A172 (cell line): ENCODE data around the gene CDC123. TPM values are rescaled to one million over a fixed set of nuclear protein-coding genes. Genes with fewer than 3 reads are reported as not detected.
"Not testable (repeated sequence)": the region's sequence is repeated elsewhere in the genome, so short reads cannot be mapped to it uniquely, and the experiment has no call there.

ENCODE experiments used
- DNase-seq: peaks from one replicate; pipeline ENCODE4 v3.0.0-alpha.2; 2015; ENCODE audit warnings: low spot score
- total RNA-seq: library from RNA; depleted of rRNA; stranded (reverse); fragments of >200 nt; shearing (Covaris generic); gene quantifications from 2 replicates; pipeline ENCODE4 v1.2.3, GENCODE V29; 2014; rRNA removed

Gene CDC123, protein sequence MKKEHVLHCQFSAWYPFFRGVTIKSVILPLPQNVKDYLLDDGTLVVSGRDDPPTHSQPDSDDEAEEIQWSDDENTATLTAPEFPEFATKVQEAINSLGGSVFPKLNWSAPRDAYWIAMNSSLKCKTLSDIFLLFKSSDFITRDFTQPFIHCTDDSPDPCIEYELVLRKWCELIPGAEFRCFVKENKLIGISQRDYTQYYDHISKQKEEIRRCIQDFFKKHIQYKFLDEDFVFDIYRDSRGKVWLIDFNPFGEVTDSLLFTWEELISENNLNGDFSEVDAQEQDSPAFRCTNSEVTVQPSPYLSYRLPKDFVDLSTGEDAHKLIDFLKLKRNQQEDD
- total RNA-seq = 205 and 332 TPM in 2 replicates

DNA sequence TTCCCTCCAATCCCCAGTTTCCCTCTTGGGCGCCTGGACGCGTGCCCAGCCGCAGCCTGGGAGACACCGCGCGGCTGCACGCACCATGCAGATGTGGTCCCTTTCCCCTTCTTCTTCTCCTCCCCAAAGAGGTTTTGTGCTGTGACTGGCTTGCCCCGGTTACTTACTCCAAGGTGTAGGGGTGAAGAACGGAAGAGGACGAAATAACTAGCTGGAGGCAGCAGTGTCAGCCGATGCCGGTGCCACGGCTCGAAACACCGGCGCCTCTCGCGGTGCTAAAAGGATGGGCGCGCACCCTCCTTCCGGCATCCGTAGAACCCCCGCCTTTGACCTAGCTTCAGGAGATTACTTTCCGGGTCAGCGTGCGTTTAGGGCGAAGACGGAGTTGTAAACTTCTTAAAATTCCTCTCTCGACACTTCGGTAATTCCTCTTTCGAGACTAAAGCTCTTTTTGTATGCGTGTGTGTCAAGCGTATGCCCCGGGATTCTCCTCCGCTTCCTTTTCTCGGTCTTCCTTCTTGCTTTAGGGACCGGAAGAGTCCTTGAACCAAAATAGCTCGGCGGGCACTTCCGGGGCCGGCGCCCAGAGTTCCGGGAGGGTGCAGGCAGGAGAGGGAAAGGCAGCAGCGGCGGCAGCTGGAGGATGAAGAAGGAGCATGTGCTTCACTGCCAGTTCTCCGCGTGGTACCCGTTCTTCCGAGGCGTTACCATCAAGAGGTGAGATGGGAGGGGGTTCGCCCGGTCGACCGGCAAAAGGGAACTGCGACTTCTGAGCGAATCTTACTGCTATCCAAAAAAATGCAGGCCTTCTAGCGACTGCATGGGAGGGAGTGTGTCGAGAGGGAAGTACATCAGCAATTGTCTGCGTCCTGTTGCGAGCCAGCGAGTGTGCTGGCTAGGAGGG is at the start of gene CDC123, which contains the start of gene NUDT5:
TSS of gene CDC123 (plus strand) at position 586 of the 904 bp plus-strand sequence. CDS start at position 644, 58 bp downstream.
TSS of gene NUDT5 (minus strand) at position 289 of the 904 bp plus-strand sequence. CDS start 9,600 bp downstream, outside the sequence.
- peak; percentile 88 for DNase-seq

DNA sequence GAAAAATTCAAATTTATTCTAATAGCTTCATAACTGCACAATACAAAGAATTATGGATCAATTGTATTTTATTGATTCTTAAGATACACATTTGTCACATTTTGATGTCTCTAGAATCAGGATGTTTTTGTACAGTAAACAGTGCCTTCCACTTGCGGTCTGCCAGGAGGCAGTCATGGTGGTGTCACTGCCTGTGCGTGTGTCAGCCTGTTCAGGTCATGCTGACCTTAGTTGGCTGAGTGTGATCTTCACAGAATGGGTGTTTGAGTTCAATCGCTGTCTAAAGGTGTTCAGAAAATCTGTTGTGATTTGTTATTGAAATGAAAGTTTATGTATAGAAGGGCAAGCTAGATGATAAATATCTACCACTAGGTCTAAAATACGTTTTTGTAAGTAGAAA is 45.8 kb upstream of the CDC123 start:
- no peak for DNase-seq

DNA sequence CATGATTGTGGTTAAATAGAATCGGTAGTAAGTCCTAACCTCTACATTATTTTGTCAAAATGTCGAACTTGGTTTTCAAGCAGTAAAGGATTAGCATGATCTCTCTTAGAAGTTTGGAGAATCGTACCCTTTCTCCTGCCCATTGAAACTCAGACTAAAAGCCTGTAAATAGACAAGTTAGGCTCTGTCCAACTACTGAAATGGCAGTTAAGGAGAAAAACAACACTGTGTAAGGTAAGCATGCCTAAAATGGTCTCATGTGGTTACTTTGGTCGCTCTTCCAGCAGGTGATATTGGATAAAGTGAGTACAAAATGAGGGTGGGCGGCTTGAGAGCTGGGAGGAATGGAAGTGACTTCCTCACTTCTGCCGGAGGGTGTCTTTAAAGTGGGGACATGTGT is 41.5 kb upstream of the CDC123 start:
- DNase-seq = no peak

DNA sequence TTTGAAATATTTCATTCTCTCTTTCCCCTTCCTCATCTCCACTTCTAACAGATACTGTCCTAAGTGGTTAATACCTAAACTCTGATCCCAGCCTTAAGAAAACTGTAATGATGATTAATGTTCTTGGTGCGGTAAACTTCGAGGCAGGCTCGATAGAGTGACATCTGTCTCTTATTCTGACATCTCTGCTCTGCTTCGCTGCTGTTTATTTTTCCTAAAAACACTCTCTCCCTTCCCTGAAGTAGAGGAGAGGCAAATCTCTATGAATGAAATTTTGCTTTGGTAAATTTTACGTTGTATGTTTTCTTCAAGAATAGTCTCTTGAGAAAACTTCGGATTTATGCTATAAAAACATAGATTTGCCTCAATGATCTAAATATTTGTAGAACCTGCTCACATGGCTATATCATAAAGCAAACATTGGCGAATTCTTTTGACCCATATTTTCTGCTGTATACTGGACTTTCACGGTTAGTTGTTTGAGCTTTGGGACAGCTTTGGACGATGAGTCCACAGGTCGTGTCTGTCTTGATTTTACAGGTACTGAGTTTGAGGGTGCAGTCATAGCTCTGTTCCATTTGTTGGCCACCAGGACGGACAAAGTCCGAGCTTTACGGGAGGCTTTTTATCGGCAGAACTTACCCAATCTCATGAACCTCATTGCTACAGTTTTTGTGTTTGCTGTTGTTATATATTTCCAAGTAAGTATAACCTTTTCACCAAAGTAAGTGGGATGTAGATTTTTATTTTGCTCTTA is 39.4 kb upstream of the CDC123 start:
- DNase-seq = no peak

DNA sequence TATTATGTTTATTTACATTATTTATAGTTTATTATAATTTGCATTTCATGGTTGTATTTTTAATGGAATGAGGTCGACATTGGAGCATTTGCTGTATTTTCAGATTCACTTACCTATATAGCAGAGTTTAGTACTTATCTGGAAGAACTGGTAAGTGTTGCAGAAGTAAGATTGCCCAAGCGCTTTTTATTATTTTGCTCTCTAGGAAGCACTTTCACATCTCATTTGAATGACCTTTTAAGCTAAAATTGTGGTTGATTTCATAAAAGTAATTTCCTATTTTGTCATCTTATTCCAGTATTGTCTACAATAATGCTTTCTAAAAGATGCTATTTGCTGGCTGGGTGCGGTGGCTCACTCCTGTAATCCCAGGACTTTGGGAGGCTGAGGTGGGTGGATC is 37.9 kb upstream of the CDC123 start:
- DNase-seq = no peak

DNA sequence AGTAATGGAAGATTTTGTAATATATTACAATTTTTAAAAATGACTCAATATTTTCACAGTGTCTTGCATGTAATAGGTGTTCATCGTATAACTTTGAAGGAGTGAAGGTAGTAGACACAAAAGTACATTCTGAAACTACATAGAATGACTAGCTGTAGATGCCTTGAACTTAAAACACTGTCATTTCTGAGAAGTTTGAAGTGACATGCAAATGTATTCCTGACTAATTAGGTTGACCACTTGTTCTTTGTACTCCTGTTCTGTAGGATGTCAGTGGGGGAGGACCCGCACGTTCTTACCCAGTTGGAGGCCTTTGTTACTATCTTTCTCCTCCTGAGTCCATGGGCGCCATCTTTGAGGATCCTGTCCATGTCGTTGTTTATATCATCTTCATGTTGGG is 35.3 kb upstream of the CDC123 start:
- DNase-seq = no peak

DNA sequence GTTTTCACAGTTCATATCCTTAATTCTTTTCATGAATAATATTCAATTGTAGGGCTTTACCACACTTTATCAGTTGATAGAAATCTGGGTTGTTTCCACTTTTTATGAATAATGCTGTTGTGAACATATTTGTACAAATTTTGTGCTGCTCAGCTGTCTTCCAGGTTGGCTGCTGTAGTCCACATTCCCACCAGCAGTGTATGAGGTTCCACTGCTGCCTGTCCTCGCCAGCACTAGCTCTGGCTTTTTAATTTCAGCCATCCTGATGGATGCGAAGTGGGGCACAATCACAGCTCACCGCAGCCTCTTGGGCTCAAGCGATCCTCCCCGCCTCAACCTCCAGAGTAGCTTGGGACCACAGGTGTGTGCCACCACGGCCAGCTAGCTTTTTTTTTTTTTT is 33.1 kb upstream of the CDC123 start:
- no peak for DNase-seq

DNA sequence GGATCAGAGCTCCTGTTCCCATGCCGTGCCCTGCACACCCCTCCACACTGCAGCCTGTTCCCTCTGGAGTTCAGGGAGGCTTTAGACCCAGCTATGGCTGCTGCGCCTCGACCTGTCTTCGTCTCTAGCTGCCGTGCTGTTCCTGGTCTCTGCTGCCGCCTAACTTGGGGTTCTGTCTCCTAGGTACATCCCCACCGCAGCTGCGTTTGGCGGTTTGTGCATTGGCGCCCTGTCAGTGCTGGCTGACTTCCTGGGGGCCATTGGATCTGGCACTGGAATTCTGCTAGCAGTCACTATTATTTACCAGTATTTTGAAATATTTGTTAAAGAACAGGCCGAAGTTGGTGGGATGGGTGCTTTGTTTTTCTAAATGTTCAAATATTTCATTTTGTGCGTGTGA is 31.9 kb upstream of the CDC123 start:
- no peak for DNase-seq

DNA sequence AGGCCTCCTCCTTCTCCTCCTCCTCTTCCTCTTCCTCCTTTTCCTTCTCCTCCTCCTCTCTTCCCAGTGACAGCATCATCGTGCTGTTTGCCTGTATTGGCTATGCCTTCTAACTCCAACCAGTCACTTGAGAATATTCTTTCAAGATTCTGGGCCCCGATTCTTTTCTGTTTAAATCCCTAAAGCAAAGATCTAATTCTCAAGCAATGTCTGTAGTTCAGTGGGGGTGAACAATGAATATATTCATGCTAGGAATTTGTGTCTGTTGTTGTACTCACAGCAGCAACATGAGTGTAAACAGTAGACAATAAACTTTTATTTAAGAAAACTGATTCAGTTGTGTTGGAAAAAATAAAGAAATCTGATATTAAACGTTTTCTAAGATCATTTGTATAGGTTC is 31.0 kb upstream of the CDC123 start:
- DNase-seq = no peak

DNA sequence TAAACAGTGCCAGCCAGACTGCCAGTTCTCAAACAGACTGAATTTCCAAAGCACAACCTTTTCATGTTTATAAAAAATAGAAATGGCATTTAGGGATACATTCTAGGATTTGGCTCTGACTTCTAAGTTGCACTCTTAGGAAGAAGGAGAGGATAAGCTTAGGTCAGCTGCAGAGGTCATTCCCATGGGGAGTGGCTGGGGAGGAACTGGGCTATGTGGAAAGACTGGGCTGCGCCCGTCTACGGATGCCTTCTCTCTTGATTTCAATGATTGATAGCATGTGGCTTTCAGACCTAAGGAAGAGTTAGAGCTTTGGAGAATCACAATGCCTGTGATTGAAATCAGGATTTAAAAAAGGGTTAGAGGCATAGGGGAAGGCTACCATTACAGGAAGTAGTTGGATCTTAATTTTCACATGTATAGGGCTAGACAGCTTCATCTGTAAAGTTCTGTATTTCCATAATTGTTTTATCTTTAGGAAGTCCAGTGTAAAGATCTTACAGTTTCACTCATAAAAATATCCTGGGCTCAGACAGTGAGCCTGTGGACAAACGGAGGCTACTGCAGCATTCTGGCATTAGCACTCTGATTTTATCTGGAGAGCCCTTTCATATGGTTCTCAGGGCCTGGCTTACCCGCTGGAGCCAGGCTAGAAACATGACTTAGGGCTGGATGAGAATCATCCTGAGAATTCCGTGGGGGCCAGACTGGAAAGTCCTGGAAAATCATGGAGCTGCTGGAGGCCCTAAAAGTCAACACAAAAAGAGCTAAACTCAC is 29.8 kb upstream of the CDC123 start:
- DNase-seq = no peak

DNA sequence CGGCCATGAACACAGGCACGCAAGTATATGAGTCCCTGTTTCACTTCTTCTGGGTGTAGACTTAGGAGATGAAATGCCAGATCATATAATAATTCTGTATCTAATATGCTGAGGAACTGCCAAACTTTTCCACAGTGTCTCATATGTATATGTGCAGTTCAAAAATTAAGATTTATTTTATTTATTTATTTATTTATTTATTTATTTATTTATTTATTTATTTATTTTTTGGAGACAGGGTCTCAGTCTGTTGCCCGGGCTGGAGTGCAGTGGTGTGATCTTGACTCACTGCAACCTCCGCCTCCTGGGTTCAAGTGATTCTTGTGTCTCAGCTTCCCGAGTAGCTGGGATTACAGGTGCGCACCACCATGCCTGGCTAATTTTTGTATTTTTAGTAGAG is 24.5 kb upstream of the CDC123 start:
- DNase-seq = not testable (repeated sequence)

DNA sequence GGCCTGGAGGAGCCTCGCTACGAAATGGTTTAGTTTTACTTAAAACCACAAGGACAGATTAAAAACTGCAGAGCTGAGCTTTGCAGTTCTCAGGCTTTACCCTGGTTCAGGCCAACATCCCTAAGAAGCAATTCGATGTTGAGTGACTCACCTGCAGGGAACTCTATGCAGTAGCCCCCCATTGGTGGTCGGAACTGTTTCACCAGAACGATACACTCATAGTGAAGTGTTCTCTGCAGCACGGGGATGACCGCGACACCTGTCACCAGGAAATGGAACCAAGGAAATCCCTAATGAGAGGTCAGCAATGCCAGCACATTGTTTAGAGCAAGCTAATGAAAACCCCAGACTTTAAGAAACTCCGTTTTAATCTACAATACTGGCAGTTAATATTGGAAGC is 18.3 kb upstream of the CDC123 start:
- DNase-seq = peak; percentile 71

DNA sequence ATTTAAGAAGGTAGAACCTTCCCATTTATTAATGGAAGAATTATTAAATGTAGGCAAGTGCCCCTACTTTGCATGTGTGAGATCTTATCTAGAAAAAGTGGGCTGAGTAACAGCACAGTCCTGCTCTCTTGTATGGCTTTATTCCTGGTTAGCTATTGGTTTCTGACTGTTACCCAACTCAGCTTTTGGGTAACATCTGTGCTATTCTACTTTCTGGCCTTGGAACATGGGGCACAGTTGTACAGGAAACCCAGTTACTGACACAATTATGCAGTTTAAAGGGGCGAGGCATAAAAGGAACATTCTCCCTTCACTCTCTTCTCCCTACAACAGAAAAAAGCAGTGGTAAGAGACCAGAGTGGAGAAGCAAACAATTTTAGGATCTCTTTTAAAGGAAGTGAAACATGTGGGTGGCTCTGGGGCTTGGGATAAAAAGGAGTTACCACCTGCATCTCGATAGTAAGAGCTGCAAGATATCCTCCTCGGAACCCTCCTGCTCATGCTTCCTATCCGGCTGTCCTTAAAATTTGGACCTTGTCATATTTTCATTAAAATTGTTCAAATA is 16.3 kb upstream of the CDC123 start:
- no peak for DNase-seq

DNA sequence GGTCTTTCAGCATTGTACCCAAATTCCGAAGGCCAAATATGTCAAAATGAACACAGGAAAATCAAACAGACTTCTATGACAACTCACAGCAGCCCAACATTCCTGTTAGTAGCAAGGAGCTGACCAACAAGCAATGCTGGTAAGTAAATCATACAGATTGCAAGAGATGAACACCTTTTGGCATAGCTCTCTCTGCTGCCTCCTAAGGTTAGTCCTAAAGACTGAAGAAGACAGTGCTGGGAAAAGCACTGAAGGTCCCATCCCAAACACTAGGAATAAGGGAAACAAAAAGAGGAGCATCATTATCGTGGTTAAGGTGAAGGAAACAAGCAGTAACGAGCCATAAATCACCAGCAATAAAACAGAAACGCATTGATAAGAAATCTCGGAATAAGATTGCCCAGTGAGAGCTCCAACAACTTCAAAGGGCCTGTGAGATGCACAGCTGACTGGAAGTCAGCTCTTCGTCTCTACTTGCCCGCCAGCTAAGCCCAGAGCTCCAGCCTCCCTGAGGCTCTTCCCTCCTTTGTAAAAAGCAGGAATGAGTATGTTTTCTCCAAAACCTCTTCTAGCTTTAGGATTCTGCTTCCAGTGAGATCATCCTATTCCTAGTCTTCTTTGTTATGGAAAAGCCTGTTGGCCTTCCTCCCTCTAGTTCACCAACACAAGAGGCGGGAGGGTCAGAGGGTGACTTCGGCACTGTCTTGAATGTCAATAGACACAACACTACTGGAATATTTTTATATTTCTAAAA is 15.6 kb upstream of the CDC123 start:
- no peak for DNase-seq

DNA sequence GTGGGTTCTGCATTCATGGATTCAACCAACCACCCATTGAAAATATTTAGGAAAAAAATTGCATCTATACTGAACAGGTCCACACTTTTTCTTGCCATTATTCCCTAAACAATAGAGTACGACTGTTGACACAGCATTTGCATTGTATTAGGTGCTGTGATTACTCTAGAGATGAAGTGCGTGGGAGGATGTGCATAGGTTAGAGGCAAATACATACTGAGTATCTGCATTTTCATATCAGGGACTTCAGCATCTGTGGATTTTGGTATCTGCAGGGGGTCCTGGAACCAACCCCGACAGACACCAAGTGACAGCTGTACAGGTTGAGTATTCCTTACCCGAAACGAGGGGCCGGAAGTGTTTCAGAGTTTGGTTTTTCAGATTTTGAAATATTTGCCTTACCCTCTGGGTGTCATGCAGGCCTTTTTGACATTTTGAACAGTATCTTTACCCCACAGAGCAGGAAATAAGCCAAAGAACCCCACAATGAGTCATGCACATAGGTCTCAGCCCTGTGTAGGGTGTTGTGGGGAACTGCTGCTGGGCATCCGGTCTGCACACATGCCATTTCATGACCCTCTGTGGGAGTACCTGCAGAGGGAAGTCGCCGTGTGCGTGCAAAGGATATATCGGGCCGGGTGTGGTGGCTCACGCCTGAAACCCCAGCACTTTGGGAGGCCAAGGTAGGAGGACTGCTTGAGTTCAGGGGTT is 14.8 kb upstream of the CDC123 start:
- peak; percentile 15 for DNase-seq

DNA sequence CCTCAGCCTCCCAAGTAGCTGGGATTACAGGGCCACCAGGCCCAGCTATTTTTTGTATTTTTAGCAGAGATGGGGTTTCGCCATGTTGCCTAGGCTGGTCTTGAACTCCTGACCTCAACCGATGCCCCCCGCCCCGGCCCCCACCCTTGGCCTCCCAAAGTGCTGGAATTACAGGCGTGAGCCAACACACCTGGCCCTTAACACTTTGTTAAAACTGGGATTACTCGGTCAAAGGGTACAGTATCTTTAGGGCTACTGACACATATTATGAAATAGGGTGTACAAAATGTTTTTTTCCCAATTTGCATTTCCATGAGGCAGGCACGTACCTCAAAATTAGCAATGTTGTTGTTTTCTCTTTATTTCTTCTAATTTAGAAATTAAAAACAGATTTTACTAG is 11.8 kb upstream of the CDC123 start:
- no peak for DNase-seq

DNA sequence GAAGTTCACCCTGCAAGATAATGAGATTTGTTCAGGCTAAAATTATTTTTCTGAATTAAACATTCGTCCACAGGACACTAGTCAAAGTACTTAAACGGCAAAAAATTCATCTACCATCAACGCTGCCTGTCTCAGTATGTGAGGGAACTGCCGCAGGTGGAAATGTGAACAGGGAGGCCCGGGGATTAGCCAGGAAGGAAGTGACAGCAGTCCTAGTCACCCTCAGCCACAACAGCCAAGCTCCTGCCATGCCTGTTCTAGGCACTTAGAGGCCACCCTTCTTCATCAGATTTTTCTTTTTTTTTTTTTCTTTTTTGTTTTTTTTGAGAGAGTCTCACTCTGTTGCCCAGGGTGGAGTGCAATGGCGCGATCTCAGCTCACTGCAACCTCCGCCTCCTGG is 9.7 kb upstream of the CDC123 start:
- DNase-seq = peak; percentile 34

DNA sequence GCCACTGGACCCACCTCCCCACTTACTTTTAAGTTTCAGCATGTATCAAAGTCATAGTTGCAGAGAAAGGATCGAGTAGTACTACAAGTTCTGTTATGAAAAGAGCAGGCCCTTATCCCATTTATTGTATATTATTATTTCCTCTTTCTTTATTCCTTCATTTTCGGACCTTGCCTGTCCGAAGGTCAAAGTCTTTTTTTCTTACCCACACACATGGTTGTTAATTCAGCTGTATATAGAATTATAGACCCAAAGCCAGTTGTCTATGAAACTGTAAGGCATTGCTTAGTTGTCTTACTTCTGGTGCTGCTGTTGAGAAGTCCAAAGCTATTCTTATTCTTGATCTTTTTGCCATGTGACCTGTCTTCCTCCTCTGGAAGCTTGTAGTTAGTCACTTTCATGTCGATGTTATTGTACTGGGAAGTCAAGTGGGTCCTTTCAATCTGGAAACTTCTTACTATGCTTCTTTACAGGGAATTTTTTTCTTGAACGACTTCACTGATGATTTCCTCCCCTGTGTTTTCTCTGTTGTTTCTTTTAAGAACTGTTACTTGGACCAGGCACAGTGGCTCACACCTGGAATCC is 8.6 kb upstream of the CDC123 start:
- no peak for DNase-seq

DNA sequence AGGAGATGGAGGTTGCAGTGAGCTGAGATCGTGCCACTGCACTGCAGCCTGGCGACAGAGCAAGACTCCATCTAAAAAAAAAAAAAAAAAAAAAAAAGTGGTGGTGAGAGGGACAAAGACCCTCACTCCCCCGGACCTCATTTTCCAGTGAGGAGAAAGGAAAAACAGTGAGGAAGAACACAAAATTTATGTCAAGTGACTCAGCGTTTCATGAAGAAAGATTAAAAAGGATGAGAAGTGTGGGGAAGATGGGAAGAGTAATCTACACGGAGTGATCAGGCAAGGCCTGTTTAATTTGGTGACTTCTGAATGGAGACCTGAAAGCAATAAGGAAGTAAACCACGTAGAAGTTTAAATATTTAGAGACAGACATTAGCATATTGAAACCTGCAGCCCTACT is 7.3 kb upstream of the CDC123 start:
- DNase-seq = no peak
